AG10803 (cell line): Measurements from ENCODE around the gene TCEAL3.
"Not testable (repeated sequence)": the region's sequence is repeated elsewhere in the genome, so short reads cannot be mapped to it uniquely, and the experiment has no call there.

Experiments used
- DNase-seq: peaks from one replicate; pipeline ENCODE4 v3.0.0; 2010; ENCODE audit warnings: low read depth
- H3K4me3 ChIP-seq: 2 replicates; pipeline ENCODE4 v1.5.1; 2011; ENCODE audit warnings: mild to moderate bottlenecking, low read length, control low read depth
- CTCF ChIP-seq: conservative IDR thresholded peaks from 2 replicates; pipeline ENCODE4 v1.5.1; 2011; ENCODE audit warnings: mild to moderate bottlenecking, low read length, control low read depth, inconsistent platforms

TCEAL3 gene

GRCh38 chrX:103573202-103573601 lies 34.6 kb upstream of the TCEAL3 start:
- DNase-seq: no peak
- TF ChIP-seq CTCF: no peak
- H3K4me3 ChIP-seq: no peak overlapping the region

- no peak for TF ChIP-seq CTCF
- no peak for DNase-seq
- no peak overlapping the region for H3K4me3 ChIP-seq
Observed at GRCh38 chrX:103584596-103584995, 23.2 kb upstream of the TCEAL3 start.

- TF ChIP-seq CTCF: no peak
- DNase-seq: peak; percentile 12
- H3K4me3 ChIP-seq: peak within 1 kb of the TSS; percentile 80
Observed at GRCh38 chrX:103585411-103586313, 22.1 kb upstream of the TCEAL3 start, which contains the start of gene TCEAL4. Gene TCEAL4, plus strand, starts transcription at chrX:103585515. Its CDS starts 1,161 bp downstream, at chrX:103586676.

GRCh38 chrX:103586314-103586646 lies 21.5 kb upstream of the TCEAL3 start:
- DNase-seq: peak; percentile 1

GRCh38 chrX:103586659-103587058 lies 21.1 kb upstream of the TCEAL3 start:
- peak overlapping the region; percentile 80 for H3K4me3 ChIP-seq
- no peak for DNase-seq
- TF ChIP-seq CTCF: no peak

More at GRCh38 chrX:103586314-103586646, 21.5 kb upstream of the TCEAL3 start:
- H3K4me3 ChIP-seq: peak overlapping the region; percentile 80
- TF ChIP-seq CTCF: no peak

GRCh38 chrX:103592295-103592694 lies 15.5 kb upstream of the TCEAL3 start:
- not testable (repeated sequence) for H3K4me3 ChIP-seq, DNase-seq

- DNase-seq, H3K4me3 ChIP-seq: not testable (repeated sequence)
Observed at GRCh38 chrX:103595202-103595601, 12.6 kb upstream of the TCEAL3 start.

GRCh38 chrX:103608306-103608963 lies 672 bp downstream of the TCEAL3 start:
- no peak for DNase-seq
- peak overlapping the region; percentile 75 for H3K4me3 ChIP-seq
- no peak for TF ChIP-seq CTCF
